Chondrocyte (in vitro differentiated cells): ENCODE measurements around the gene GMPR. TPM values are rescaled to one million over a fixed set of nuclear protein-coding genes. Genes with fewer than 3 reads are reported as not detected.
A peak's percentile ranks its signal among the peaks of the same experiment; 100 is the strongest.

ENCODE experiments used
- DNase-seq: peaks from one replicate; pipeline ENCODE4 v3.0.0; 2021; ENCODE audit warnings: mixed read lengths, low spot score
- H3K27ac Mint-ChIP-seq: one replicate; pipeline ENCODE4 v1.8.0; 2021; ENCODE audit warnings: mild to moderate bottlenecking, moderate library complexity, mixed read lengths; ENCODE audit not compliant: unreplicated experiment
- H3K27me3 Mint-ChIP-seq: 2 replicates; pipeline ENCODE4 v1.8.0; 2021; ENCODE audit warnings: low read depth, mixed read lengths
- H3K36me3 Mint-ChIP-seq: 2 replicates; pipeline ENCODE4 v1.8.0; 2021; ENCODE audit warnings: low read depth, mixed read lengths
- H3K4me1 Mint-ChIP-seq: 2 replicates; pipeline ENCODE4 v1.8.0; 2021; ENCODE audit warnings: low read depth, mild to moderate bottlenecking, mixed read lengths
- H3K4me3 Mint-ChIP-seq: one replicate; pipeline ENCODE4 v1.8.0; 2021; ENCODE audit warnings: mild to moderate bottlenecking, moderate library complexity, mixed read lengths; ENCODE audit not compliant: unreplicated experiment
- H3K9me3 Mint-ChIP-seq: 2 replicates; pipeline ENCODE4 v1.8.0; 2021; ENCODE audit warnings: low read depth, mixed read lengths
- total RNA-seq: library from RNA; stranded (reverse); gene quantifications from 3 replicates; pipeline ENCODE4 v1.2.1, GENCODE V29; 2021
- TF ChIP-seq, protein P1 (sequence below): fragments of 200-600 bp; sonication (generic); IDR thresholded peaks from 2 replicates; pipeline ENCODE4 v1.5.0; 2021; ENCODE audit warnings: antibody characterized with exemption, mild to moderate bottlenecking, moderate library complexity

Gene GMPR
- total RNA-seq, 1 donor from 2014 or later = 9.7 TPM

DNA sequence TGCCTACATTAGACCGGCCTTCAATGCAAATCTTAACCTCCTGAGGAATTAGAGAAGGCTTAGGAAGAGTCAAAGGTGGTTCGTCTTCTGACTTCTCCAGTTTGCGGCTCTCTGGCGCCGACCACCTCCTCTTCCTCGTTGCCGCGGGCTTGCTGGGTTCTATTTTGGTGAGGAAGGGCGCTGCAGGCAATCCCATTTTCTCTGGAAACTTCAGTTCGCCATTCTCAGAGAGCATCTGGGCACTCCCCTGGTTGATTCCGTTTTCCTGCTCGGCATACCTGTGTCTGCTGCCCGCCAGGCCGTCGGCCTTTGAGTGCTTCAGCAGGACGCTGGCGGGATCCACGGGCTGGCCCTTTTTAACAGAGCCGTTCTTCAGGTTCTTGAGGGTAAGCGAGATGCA lies 67.9 kb downstream of the GMPR start:
- no peak for DNase-seq
- Mint-ChIP-seq H3K27me3 (no peaks in the 10 kb centered on the region), H3K27ac (no peak overlapping the region), H3K4me1 (no peaks in the 10 kb centered on the region), H3K36me3 (peaks cover 16% of the 10 kb centered on the region), H3K4me3 (no peak overlapping the region), H3K9me3 (no peaks in the 10 kb centered on the region)
- TF ChIP-seq, protein P1, sequence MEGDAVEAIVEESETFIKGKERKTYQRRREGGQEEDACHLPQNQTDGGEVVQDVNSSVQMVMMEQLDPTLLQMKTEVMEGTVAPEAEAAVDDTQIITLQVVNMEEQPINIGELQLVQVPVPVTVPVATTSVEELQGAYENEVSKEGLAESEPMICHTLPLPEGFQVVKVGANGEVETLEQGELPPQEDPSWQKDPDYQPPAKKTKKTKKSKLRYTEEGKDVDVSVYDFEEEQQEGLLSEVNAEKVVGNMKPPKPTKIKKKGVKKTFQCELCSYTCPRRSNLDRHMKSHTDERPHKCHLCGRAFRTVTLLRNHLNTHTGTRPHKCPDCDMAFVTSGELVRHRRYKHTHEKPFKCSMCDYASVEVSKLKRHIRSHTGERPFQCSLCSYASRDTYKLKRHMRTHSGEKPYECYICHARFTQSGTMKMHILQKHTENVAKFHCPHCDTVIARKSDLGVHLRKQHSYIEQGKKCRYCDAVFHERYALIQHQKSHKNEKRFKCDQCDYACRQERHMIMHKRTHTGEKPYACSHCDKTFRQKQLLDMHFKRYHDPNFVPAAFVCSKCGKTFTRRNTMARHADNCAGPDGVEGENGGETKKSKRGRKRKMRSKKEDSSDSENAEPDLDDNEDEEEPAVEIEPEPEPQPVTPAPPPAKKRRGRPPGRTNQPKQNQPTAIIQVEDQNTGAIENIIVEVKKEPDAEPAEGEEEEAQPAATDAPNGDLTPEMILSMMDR = no peak

DNA sequence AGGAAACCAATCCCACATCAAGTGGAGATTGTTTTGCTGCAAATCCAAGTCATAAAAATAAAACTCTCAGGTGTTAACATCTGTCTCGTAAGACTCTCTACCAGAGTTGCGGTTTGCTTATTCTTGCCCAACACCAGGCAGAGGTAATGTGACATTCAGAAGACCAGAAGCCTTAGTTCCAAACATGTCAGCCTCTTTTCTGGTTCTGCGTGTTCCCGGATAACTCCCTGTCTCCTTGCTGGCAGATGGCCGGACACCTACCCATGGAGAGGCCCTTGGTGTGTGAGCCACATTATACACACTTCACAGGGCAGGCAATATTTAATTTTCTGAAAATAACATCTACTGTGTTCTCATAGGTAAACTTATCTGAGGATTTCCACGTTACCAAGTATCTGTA lies 73.4 kb downstream of the GMPR start:
- no peak for DNase-seq
- Mint-ChIP-seq H3K27me3 (no peaks in the 10 kb centered on the region), H3K36me3 (peaks cover 9% of the 10 kb centered on the region), H3K27ac (no peak overlapping the region), H3K4me1 (peaks cover 3% of the 10 kb centered on the region), H3K9me3 (no peaks in the 10 kb centered on the region), H3K4me3 (no peak overlapping the region)
- TF ChIP-seq, protein P1 = no peak

DNA sequence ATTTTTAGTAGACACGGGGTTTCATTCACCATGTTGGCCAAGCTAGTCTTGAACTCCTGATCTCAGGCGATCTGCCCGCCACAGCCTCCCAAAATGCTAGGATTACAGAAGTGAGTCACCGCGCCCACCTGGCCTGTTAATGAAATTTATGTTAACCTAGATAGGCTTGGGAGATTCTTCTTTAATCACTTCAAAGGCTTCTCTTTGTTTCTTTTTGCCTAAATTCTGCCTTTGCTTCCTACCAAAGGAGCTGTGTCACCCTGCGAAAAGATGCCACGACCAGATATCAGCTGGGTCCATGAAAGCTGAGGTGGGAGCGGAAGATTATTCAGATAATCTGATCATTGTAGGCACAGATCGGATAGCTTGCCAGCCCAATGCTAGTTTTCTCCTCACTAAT lies 75.3 kb downstream of the GMPR start:
- DNase-seq = no peak
- Mint-ChIP-seq H3K4me3 (no peak overlapping the region), H3K4me1 (peaks cover 19% of the 10 kb centered on the region), H3K36me3 (peaks cover 6% of the 10 kb centered on the region), H3K27ac (no peak overlapping the region), H3K9me3 (no peaks in the 10 kb centered on the region), H3K27me3 (no peaks in the 10 kb centered on the region)
- TF ChIP-seq, protein P1 = no peak

DNA sequence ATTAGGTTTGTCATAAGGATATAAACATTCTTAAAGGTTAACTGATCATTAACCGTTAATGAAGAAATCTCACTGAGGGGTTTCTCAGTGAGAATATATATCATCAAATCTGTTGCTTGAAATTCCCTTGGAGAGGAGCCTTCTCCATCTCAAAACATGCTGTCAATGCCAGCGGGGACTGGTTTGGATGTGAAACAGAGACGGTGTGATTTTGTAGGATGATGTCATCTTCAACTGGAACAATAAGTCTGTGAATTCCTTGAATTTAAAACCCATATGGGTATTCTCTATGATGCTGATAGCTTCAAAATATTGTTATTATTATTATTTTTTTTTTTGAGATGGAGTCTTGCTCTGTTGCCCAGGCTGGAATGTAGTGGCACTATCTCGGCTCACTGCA lies 75.9 kb downstream of the GMPR start:
- Mint-ChIP-seq H3K9me3 (no peaks in the 10 kb centered on the region), H3K36me3 (peaks cover 4% of the 10 kb centered on the region), H3K4me3 (no peak overlapping the region), H3K4me1 (peaks cover 25% of the 10 kb centered on the region), H3K27ac (no peak overlapping the region), H3K27me3 (no peaks in the 10 kb centered on the region)
- TF ChIP-seq, protein P1 = no peak
- no peak for DNase-seq

DNA sequence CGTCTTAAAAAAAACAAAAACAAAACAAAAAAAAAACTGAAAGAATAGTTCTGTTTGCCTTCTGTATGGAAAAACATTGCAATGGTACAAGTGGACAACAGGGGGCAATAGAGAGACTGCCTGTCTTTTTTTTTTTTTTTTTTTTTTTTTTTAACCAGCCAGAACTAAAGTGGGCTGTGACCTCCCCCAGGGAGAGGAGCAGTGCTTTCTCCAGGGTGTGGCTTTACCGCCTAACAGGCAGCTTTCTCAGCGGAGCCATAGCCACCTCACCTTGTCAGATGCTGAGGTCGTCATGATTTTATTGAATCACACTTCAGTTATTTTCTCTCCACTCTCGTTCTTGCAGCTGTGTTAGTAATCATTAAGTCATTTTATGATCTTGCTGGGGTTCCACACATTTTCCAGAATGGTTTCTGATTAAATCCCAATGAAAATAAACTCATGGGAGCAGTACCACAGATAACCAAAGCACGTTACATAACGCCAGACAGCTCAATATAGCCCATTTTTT lies 78.4 kb downstream of the GMPR start:
- TF ChIP-seq, protein P1 = peak; percentile 88
- Mint-ChIP-seq H3K4me3 (no peak overlapping the region), H3K9me3 (no peaks in the 10 kb centered on the region), H3K4me1 (peaks cover 50% of the 10 kb centered on the region), H3K27ac (peak overlapping the region; percentile 59), H3K27me3 (no peaks in the 10 kb centered on the region), H3K36me3 (peaks cover 2% of the 10 kb centered on the region)
- no peak for DNase-seq
